Measurements from ENCODE around the gene RARS1.

Gene RARS1

DNA sequence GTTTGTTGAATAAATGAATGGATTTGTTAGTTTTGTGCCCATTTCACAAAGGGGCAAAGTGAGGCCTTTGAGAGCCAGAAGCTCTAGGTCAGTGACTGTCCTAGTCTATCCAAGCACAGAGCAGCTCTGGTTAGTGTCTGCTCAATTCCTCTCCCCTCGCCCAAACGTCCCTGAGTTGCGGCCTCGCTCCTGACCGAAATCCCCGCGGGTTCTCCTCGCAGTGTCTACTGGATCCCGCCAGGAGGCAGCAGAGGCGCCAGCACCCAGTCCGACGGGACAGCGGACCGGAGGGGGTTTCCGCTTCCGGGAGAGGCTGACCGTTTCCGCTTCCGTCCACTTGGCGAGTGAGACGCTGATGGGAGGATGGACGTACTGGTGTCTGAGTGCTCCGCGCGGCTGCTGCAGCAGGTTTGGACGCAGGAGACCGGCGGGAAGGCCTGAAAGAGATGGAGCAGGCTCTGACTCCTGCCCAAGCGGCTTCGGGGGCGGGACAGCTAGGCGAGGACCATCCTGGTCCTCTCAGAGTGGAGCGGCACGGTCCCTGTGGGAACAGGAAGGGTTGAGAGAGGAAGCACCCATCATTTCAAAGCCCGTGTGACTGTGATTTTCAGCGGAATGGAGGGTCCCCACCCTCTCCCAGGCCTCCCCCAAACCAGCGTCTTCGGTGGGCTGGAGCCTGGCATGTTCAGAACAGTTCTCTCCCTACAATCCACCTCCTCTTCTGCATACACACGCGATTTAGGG lies at the start of gene RARS1:
RARS1 (plus strand) TSS at position 336 of the 744 bp plus-strand sequence; CDS start at position 364, 28 bp downstream.
- peak; percentile 92 for DNase-seq (ENCODE audit: low read depth)
- peak within 1 kb of the TSS; percentile 99 for H3K4me3 ChIP-seq (ENCODE audit: low read depth, low read length)
- TF ChIP-seq MYC (IDR thresholded peaks at IDR 0.05; ENCODE audit: low read depth, low read length) = no peak
- TF ChIP-seq, protein P1, sequence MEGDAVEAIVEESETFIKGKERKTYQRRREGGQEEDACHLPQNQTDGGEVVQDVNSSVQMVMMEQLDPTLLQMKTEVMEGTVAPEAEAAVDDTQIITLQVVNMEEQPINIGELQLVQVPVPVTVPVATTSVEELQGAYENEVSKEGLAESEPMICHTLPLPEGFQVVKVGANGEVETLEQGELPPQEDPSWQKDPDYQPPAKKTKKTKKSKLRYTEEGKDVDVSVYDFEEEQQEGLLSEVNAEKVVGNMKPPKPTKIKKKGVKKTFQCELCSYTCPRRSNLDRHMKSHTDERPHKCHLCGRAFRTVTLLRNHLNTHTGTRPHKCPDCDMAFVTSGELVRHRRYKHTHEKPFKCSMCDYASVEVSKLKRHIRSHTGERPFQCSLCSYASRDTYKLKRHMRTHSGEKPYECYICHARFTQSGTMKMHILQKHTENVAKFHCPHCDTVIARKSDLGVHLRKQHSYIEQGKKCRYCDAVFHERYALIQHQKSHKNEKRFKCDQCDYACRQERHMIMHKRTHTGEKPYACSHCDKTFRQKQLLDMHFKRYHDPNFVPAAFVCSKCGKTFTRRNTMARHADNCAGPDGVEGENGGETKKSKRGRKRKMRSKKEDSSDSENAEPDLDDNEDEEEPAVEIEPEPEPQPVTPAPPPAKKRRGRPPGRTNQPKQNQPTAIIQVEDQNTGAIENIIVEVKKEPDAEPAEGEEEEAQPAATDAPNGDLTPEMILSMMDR (IDR thresholded peaks at IDR 0.05; ENCODE audit: low read depth, low read length) = peak; percentile 86
- TF ChIP-seq, protein P2, sequence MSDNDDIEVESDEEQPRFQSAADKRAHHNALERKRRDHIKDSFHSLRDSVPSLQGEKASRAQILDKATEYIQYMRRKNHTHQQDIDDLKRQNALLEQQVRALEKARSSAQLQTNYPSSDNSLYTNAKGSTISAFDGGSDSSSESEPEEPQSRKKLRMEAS (IDR thresholded peaks at IDR 0.05; ENCODE audit: low read depth, low read length) = peak; percentile 35; the same call in 1 of the 2 replicates
- peak; percentile 94 for TF ChIP-seq POLR2A (IDR thresholded peaks at IDR 0.05; ENCODE audit: extremely low read depth, insufficient read length)

DNA sequence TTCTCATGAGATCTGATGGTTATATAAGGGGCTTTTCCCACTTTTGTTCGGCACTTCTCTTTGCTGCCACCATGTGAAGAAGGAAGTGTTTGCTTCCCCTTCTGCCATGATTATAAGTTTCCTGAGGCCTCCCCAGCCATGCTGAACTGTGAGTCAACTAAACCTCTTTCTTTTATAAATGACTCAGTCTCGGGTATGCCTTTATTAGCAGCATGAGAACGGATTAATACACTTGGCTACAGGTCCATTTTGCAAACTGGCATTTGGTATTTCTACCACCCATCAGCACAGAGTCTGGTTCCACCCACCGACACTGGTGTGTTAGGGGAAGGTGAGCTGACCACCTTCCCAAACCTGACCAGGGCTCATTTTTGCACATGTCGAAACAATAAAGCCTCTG lies 47.9 kb upstream of the RARS1 start:
- TF ChIP-seq, protein P2 (IDR thresholded peaks at IDR 0.05; ENCODE audit: low read depth, low read length) = no peak
- TF ChIP-seq, protein P1 (IDR thresholded peaks at IDR 0.05; ENCODE audit: low read depth, low read length) = no peak
- TF ChIP-seq POLR2A (IDR thresholded peaks at IDR 0.05; ENCODE audit: extremely low read depth, insufficient read length) = no peak
- no peak for TF ChIP-seq MYC (IDR thresholded peaks at IDR 0.05; ENCODE audit: low read depth, low read length)
- DNase-seq (ENCODE audit: low read depth) = no peak
- H3K4me3 ChIP-seq (ENCODE audit: low read depth, low read length) = no peak overlapping the region

DNA sequence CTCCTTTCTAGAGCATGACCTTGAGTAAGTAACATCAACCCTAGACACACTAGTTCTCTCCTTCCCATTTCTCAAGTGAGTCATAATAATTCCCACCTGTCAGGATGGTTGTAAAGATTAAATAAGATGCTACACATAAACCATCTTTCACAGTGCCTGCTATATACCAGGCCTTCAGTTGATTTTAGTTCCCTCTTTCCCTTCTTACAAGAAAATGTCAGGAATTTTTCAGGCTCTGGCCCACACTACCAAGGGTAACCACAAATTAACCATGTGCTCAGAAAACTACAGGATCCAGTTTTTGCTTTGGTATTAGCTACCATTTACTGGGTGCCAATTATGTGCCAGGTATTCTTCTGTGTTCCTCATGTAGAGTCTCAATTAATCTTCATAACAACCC lies 42.7 kb upstream of the RARS1 start:
- TF ChIP-seq POLR2A (IDR thresholded peaks at IDR 0.05; ENCODE audit: extremely low read depth, insufficient read length) (no peak), MYC (IDR thresholded peaks at IDR 0.05; ENCODE audit: low read depth, low read length) (no peak)
- TF ChIP-seq, protein P2 (IDR thresholded peaks at IDR 0.05; ENCODE audit: low read depth, low read length) = no peak
- TF ChIP-seq, protein P1 (IDR thresholded peaks at IDR 0.05; ENCODE audit: low read depth, low read length) = no peak
- DNase-seq (ENCODE audit: low read depth) = no peak
- H3K4me3 ChIP-seq (ENCODE audit: low read depth, low read length) = no peak overlapping the region

DNA sequence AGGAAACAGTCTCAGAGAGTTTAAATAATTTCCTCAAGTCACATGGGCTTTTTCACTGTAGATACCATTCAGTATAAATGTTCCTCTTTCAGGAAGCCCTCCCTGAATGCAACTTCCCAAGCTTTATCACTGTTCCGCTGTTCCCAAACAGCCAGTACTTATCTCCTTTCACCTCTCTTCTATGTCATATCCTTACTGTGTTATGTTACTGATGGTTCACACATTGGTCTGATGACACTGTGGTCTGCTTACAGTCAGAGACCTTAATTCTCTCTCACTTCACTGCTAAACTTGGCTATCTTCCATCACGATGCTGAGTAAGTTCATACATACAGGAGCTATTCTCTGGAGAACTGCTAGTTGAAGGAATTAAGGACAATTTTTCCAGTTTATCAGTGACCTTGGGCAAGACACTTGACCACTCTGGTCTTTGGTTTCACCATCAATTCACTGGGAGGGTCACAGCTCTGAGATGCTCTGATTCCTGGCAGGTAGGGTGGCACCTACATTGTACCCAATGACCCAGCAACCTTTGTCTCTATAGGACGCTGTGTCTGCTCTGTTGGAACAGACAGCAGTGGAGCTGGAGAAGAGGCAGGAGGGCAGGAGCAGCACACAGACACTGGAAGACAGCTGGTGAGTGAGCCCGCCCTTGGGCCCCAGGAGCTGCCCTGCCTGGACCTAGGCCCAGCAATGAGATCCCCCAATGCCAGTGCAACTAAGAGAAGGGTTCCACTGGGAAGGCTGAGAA lies 42.1 kb upstream of the RARS1 start:
- TF ChIP-seq, protein P1 (IDR thresholded peaks at IDR 0.05; ENCODE audit: low read depth, low read length) = no peak
- TF ChIP-seq MYC (IDR thresholded peaks at IDR 0.05; ENCODE audit: low read depth, low read length) (no peak), POLR2A (IDR thresholded peaks at IDR 0.05; ENCODE audit: extremely low read depth, insufficient read length) (no peak)
- TF ChIP-seq, protein P2 (IDR thresholded peaks at IDR 0.05; ENCODE audit: low read depth, low read length) = no peak
- H3K4me3 ChIP-seq (ENCODE audit: low read depth, low read length) = no peak overlapping the region
- no peak for DNase-seq (ENCODE audit: low read depth)

DNA sequence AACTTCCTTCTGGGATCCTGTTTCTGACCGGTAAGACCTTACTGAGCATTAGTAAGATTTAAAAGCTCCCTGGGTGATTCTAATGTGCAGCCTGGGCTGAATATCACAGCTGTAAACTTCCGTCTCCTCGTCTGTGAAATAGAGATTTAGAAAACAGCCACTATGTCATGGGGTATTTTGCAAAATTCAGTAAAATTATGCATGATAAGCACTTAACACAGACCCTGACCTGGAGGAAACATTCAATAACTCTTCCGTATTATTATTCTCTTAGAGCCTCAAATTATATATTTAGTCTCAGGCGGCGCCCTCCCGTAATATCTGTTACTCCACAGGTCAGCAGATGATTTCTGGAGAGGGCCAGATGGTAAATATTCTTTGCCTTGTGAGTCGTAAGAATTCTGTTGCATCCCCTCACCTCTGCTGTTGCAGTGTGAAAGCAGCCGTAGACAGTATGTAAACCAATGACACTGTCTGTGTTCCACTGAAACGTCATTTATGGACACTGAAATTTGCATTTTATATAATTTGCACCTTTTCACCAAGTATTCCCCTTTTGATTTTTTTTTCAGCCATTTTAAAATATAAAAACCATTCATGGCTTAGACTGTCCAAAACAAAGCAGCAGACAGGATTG lies 39.2 kb upstream of the RARS1 start:
- no peak for DNase-seq (ENCODE audit: low read depth)

More for the DNA sequence above, 39.2 kb upstream of the RARS1 start:
- TF ChIP-seq, protein P1 (IDR thresholded peaks at IDR 0.05; ENCODE audit: low read depth, low read length) = no peak
- H3K4me3 ChIP-seq (ENCODE audit: low read depth, low read length) = no peak overlapping the region
